GM12872 (cell line): ENCODE measurements around the gene MINDY3.

Experiments
- TF ChIP-seq, protein P1 (sequence below): IDR thresholded peaks from 3 replicates; pipeline ENCODE4 v1.5.1; 2011; ENCODE audit warnings: low read depth, mild to moderate bottlenecking, low read length, moderate library complexity; ENCODE audit not compliant: insufficient read depth

The MINDY3 gene

DNA sequence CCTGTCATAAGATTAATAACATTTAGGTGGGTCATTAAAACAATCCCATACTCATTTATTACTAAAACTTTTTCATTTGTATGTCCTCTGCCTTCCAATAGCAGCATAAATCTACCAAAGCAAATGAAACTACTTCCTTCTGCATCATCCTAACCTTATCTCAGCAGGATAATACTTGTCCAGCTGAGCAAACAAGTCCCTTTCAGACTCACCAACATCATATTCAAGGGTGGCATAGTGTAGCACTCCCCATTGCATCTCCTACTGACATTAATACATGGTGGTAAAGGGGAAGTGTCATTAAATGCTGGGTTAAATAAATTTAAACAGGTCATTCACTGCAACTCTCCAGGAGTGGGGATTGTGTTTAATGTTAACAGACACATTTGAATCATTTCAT is 3.4 kb upstream of the MINDY3 start:
- TF ChIP-seq, protein P1, sequence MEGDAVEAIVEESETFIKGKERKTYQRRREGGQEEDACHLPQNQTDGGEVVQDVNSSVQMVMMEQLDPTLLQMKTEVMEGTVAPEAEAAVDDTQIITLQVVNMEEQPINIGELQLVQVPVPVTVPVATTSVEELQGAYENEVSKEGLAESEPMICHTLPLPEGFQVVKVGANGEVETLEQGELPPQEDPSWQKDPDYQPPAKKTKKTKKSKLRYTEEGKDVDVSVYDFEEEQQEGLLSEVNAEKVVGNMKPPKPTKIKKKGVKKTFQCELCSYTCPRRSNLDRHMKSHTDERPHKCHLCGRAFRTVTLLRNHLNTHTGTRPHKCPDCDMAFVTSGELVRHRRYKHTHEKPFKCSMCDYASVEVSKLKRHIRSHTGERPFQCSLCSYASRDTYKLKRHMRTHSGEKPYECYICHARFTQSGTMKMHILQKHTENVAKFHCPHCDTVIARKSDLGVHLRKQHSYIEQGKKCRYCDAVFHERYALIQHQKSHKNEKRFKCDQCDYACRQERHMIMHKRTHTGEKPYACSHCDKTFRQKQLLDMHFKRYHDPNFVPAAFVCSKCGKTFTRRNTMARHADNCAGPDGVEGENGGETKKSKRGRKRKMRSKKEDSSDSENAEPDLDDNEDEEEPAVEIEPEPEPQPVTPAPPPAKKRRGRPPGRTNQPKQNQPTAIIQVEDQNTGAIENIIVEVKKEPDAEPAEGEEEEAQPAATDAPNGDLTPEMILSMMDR, result no peak

DNA sequence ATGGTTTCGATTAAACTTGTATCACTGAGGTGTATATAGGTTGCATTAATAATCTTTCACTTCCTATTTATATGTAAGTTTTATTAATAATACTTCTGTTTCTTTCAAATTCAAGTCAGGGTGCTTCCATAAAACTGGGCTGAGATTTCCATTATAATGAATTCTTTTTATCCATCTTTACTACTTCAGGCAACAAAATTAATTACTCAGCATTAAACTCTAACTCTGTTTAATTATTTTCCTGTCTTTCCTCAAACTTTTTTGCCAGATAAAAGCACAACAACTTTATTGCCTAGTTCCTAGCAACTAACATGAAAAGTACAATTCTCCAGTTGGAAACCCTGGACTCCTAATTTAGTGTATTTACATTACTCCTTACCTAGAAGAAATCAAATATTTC is 3.0 kb upstream of the MINDY3 start:
- TF ChIP-seq, protein P1, result no peak

- TF ChIP-seq, protein P1, result no peak
These were observed 440 bp upstream of the MINDY3 start for GRCh38 chr10:15860692-15861201.

- TF ChIP-seq, protein P1, result no peak
These were observed 800 bp downstream of the MINDY3 start for GRCh38 chr10:15859509-15859905.

- TF ChIP-seq, protein P1, result no peak
These were observed 1.4 kb downstream of the MINDY3 start for GRCh38 chr10:15858861-15859281.

- TF ChIP-seq, protein P1, result no peak
These were observed 3.2 kb downstream of the MINDY3 start for GRCh38 chr10:15857107-15857575.

DNA sequence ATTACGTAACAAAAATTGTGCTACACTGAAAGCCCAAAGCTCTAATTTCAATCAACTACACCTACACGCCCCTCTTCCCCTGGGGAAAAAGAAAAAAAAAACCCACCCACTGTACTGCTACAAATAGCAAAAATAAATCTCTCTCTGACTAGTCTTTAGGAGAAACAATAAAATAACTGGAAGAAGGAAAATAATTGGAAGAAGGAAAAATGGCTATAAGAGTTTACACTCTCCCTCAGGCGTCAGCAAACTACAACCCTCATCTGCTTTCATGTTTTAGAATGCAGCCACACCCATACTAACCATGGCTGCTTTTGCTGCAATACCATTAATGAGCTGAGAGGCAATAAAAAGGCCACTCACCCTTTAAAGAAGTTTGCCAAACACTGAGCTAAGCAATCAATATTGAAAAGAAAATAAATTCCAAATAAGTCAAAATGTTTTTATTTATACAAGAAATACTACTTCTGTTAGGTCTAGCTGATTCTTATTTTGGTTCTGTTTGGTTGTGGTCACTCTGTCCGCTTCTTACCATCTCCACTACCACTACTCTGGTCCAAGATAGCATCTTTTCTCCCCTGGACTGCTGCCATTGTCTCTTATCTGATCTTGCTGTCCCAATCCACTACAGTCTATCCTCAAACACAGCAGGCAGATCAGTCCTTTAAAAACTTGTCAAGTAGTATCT is 3.8 kb downstream of the MINDY3 start:
- TF ChIP-seq, protein P1, result no peak
